GM19438 (cell line): ENCODE results near the gene HOXA4.

Source experiments
- ATAC-seq: cut with Tn5 transposase; IDR thresholded peaks from one replicate; pipeline ENCODE4 v1.9.1; 2021; ENCODE audit warnings: low read depth; ENCODE audit not compliant: unreplicated experiment

Gene HOXA4

DNA sequence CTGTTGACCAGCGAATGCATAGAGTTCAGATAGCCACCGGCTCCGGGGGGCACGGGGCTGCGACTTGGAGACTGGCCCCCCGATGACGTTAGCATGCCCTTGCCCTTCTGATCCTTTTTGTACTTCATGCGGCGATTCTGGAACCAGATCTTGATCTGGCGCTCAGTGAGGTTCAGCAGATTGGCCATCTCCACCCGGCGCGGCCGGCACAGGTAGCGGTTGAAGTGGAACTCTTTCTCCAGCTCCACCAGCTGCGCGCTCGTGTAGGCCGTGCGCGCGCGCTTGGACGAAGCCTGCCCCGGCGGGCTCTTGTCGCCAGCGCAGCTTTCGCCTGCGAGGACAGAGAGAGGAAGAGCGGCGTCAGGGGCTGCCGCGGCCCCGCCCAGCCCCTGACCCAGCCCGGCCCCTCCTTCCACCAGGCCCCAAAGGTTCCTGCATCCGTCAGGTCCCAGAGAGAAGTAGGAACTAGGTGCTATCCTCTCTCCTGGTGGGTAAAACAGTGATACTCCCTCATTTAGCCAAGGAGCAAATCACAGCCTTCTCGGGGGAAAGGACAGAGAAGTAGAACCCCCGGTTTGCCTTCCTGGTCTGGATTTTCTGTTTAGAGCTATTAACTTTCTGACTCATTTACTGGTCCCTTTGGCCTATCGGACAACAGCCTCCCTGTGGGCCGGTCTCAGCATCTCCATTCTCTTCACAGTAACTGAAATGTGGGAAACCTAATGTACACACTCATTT lies 22.0 kb downstream of the HOXA4 start:
- no peak for ATAC-seq

DNA sequence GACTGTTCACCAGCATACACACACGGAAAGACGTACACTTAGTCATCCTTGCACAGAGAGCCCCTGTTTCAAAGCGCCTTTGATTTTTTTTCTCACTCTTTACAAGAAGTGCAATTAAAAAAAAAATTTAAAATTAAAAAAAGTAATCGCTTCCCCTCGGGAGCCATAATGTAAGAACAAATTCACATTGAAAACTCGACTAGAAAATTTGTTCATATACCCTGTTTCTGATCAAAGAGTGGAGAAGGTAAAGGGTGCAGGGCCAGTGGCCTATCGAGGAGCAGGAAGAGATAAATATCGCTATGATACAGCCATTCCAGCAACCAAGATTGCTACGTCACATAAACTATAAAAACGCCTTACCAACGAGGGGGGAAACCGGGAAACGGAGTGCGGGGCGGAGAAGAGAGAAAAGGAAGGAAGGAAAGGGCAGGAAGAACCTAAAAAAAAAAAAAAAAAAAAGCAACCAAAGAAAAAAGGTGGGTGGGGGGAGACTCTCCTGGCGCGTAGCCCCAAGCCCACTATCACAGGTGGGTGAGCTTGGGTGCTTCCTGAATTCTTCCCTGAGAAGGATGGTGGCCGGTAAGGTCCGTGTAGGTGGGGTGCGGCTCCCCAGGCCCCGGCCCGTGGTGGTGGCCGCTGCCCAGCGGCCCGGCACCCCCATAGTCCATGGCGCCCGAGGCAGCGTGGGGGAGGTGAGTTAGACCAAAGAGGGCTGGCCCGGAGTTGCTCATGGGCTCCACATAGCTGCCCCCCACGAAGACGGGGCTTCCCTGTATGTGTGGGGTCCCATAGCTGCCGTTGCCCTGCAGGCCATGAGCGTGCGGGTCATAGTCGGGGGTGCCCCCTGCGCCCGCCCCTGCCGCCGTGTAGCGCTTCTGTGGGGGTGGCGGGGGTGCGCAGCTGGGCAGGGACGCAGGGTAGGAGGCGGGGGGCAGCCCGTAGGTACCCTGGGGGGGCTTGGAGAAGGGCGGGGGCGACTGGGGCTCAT lies 22.9 kb downstream of the HOXA4 start:
- no peak for ATAC-seq

GRCh38 chr7:27106901-27107240 lies 23.7 kb downstream of the HOXA4 start:
- no peak for ATAC-seq

DNA sequence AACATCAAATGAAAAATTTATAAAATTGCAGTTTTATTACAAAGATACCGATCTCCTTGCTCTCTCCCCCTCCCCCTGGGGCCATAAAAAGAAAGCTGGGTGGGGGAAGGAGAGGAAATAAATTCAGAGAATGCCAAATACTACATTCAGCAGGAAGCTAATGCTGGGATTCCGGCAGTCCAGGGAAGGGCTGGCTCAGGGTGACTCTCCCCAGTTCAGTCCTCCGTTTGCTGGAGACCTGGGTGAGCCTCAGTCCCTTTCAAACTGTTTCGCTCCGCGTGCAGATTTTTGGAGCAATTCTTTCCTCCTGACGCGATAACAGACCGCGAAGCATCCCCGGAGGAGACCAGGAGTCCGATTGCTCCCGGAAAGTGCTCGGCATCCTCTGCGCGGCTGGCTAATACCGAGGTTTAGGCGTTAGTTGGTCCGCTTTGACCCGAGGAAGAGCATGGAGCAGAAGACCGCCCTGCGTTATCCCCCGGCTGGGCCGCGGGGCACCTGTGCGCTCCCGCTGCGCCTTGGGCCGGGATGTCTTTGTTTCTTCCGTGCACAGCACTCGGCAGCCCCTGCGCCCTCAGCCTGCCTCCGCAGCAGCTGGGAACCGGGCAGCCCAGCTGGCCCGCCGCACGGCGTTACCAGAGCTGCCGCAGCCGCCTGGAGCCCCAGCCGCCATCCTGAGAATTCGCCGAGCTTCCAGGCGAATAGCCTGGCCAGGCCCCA lies 24.2 kb downstream of the HOXA4 start:
- no peak for ATAC-seq

DNA sequence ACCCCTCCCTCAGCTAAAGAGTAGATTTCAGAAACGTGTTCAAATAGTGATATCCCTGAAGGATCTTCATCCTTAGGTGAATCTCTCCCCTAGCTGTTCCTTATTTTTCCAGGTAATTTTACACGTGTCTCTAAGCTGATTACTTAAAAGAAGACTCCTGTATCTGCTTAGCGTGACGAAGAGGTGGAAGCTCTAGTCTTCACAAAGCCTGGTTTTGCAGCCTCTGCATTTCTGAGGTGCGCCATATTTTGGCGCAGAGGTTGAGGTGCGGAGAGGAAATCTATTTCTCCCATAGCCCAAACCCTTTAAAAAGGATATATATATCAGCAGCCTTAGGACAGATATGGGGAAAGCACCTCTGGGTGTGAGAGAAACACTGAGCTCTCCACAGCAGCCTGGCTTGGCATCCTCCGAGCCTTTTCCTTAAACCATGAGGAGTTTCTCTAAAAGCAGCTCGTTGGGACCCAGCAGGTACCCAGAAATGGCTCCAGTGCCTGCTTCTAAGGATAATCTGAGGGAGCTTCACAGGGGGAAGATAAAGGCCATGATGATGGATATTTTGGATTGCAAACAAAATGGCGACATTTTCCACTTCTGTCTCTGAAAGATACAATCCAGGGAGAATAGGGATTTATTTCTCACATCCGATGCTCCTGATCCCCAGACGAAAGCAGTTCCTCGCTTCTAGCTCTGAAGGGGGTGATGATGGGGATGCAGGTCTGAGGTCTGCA lies 25.1 kb downstream of the HOXA4 start:
- no peak for ATAC-seq

GRCh38 chr7:27104341-27105058 lies 26.1 kb downstream of the HOXA4 start:
- ATAC-seq, result no peak

- ATAC-seq, result no peak
Measured at GRCh38 chr7:27103489-27104226, 26.9 kb downstream of the HOXA4 start.

DNA sequence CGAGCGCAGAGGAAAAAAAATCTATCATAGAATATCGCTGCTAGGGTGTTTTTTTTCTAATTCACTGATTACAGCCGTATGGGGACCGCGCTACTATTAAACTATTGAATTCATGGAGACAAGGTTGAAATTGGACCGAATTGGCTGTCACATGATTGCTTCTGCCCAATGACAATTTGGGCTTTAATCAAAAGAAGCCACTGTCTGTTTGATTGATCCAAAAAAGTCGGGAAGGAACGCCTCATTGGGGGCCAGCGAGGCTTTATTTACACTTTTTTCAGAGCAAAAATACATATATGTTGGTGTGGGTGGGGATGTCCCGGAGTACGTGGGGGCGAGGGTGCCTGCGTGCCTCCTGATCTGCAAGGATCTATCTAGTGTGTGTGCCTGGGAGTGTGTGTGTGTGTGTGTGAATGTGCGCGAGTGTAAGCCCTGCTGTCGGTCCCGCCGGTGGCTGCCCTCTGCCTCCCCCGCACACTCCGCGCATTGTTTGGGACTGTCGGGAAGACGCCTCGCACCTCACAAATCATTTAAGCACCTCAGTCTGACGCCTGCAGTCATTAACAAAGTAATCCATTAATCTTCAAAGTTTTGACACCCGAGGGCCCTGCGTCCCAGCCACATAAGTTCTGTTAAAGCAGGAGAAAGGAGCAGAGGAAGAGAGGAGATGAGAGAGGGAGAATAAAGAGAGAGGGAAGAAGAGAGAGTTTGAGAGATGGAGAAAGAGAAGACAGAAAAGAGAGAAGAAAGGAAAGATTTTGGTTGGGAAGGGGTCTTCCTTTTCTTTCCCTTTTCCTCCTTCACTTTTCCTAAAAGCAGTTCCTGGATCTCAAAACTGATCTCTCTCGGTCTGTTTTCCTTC lies 27.7 kb downstream of the HOXA4 start, which contains the start of gene HOXA2:
TSS of gene HOXA2 (minus strand) at position 103 of the 862 bp plus-strand sequence. CDS start 183 bp downstream, outside the sequence.
- ATAC-seq, result no peak

GRCh38 chr7:27101957-27102580 lies 28.5 kb downstream of the HOXA4 start:
- no peak for ATAC-seq

- no peak for ATAC-seq
Measured at GRCh38 chr7:27101171-27101956, 29.2 kb downstream of the HOXA4 start.

GRCh38 chr7:27100694-27101170 lies 29.8 kb downstream of the HOXA4 start:
- no peak for ATAC-seq

- no peak for ATAC-seq
Measured at GRCh38 chr7:27099453-27100370, 30.8 kb downstream of the HOXA4 start.

GRCh38 chr7:27098578-27099451 lies 31.7 kb downstream of the HOXA4 start:
- no peak for ATAC-seq

DNA sequence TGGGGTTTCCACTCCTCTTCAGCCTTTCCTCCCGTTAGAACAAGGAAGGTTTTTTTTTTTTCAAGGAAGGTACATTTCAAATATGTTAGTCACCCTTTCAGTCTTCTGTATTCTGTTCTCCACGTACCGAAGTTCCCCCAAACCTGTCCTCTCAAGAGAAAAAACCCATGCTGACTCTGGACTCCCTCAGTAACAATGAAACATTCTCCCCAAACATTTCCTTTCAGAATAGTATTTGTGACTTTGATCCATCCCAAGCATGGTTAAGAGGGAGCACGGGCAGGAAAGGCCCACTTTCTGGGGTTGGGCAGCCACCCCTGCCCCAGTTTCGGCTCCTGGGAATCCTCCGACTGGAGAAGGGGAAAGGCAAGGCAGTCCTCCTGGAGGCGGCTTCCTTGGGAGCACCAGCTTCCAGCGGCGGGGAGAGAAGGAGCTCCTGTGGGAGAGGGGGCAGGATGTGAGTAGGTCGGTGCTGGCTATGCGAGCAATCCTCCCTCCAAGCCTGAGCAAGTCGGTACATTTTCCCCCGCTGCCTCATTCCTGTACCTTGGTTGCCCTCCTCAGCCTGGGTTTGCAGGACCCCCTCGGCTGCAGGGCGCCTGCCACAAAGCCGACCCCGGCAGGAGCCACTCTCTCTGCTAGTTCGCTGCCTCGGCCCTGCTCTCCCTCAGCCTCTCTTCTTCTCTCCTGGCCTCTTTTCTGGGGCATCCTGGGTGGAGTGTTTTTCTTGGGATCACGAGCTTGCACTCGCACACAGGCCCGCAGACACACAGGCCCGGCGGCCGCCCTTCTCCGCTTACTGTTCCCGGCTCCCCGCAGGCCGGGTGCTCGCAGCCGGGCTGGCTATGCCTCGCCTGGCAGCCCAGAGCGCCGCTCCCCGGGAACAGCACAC lies 32.6 kb downstream of the HOXA4 start:
- no peak for ATAC-seq
